NCI-H510A (cell line): ENCODE measurements around the gene ADCY2.

ENCODE experiments used
- DNase-seq: peaks from one replicate; lab custom pipeline; 2025; lab: John Stamatoyannopoulos, UW

Gene ADCY2

GRCh38 chr5:7784683-7785380, 388.9 kb downstream of the ADCY2 start:
- DNase-seq, result no peak

GRCh38 chr5:7787770-7788169, 391.8 kb downstream of the ADCY2 start:
- DNase-seq, result no peak

- no peak for DNase-seq
These were observed 393.6 kb downstream of the ADCY2 start for GRCh38 chr5:7789567-7789966.

- no peak for DNase-seq
These were observed 398.0 kb downstream of the ADCY2 start for GRCh38 chr5:7793895-7794294.

GRCh38 chr5:7794311-7794710, 398.4 kb downstream of the ADCY2 start:
- DNase-seq, result no peak

- DNase-seq, result no peak
These were observed 398.9 kb downstream of the ADCY2 start for GRCh38 chr5:7794823-7795222.

- no peak for DNase-seq
These were observed 399.4 kb downstream of the ADCY2 start for GRCh38 chr5:7795306-7795705.

GRCh38 chr5:7801891-7802614, 406.1 kb downstream of the ADCY2 start:
- peak; percentile 23 for DNase-seq

- no peak for DNase-seq
These were observed 406.9 kb downstream of the ADCY2 start for GRCh38 chr5:7802855-7803254.

GRCh38 chr5:7803937-7804336, 408.0 kb downstream of the ADCY2 start:
- no peak for DNase-seq

GRCh38 chr5:7805379-7805778, 409.4 kb downstream of the ADCY2 start:
- no peak for DNase-seq

- no peak for DNase-seq
These were observed 413.1 kb downstream of the ADCY2 start for GRCh38 chr5:7808998-7809397.

GRCh38 chr5:7811715-7812114, 415.8 kb downstream of the ADCY2 start:
- DNase-seq, result no peak

- DNase-seq, result no peak
These were observed 417.1 kb downstream of the ADCY2 start for GRCh38 chr5:7813007-7813406.

- DNase-seq, result no peak
These were observed 417.6 kb downstream of the ADCY2 start for GRCh38 chr5:7813576-7813975.

GRCh38 chr5:7814816-7815215, 418.9 kb downstream of the ADCY2 start:
- DNase-seq, result no peak

GRCh38 chr5:7815892-7816534, 420.1 kb downstream of the ADCY2 start:
- DNase-seq, result peak; percentile 53

- DNase-seq, result no peak
These were observed 420.6 kb downstream of the ADCY2 start for GRCh38 chr5:7816535-7816901.

GRCh38 chr5:7822449-7822848, 426.5 kb downstream of the ADCY2 start:
- DNase-seq, result no peak

- no peak for DNase-seq
These were observed 427.7 kb downstream of the ADCY2 start for GRCh38 chr5:7823594-7823993.

GRCh38 chr5:7824995-7825394, 429.1 kb downstream of the ADCY2 start:
- DNase-seq, result no peak

GRCh38 chr5:7825630-7826029, 429.7 kb downstream of the ADCY2 start:
- DNase-seq, result no peak

GRCh38 chr5:7827610-7828009, 431.7 kb downstream of the ADCY2 start:
- DNase-seq, result no peak
